GM23338 (cell line): ENCODE measurements around the gene CUTC. TPM values are rescaled to one million over a fixed set of nuclear protein-coding genes. Genes with fewer than 3 reads are reported as not detected.

Experiments used
- ATAC-seq: fragments of 200-7000 bp; cut with Tn5 transposase; 3 replicates; pipeline ENCODE4 v1.9.1; 2020
- DNase-seq: peaks from one replicate; pipeline ENCODE4 v3.0.0-alpha.2; 2015; ENCODE audit warnings: low spot score
- H2AFZ ChIP-seq: fragments of 200-600 bp; sonication (generic); 2 replicates; pipeline ENCODE4 v1.8.0; 2016; ENCODE audit warnings: antibody characterized with exemption, mild to moderate bottlenecking, moderate library complexity
- H3F3A ChIP-seq: fragments of 200-600 bp; sonication (generic); replicated peaks from 2 replicates; pipeline ENCODE4 v1.8.0; 2017; ENCODE audit warnings: antibody characterized with exemption, mixed run types, low read depth
- H3K27ac ChIP-seq: fragments of 200-600 bp; sonication (generic); 2 replicates; pipeline ENCODE4 v1.6.1; 2016; ENCODE audit warnings: low read depth
- H3K27me3 ChIP-seq: fragments of 200-600 bp; sonication (generic); 2 replicates; pipeline ENCODE4 v1.8.0; 2016; ENCODE audit warnings: mild to moderate bottlenecking, mixed run types, moderate library complexity; ENCODE audit not compliant: insufficient read depth
- H3K36me3 ChIP-seq: fragments of 200-600 bp; sonication (generic); 2 replicates; pipeline ENCODE4 v1.8.0; 2016; ENCODE audit warnings: mild to moderate bottlenecking; ENCODE audit not compliant: insufficient read depth
- H3K4me1 ChIP-seq: fragments of 200-600 bp; sonication (generic); 2 replicates; pipeline ENCODE4 v1.8.0; 2016; ENCODE audit warnings: mild to moderate bottlenecking, moderate library complexity; ENCODE audit not compliant: insufficient read depth
- H3K4me2 ChIP-seq: fragments of 200-600 bp; sonication (generic); 2 replicates; pipeline ENCODE4 v1.7.1; 2017; ENCODE audit warnings: mixed run types
- H3K4me3 ChIP-seq: fragments of 200-600 bp; sonication (generic); 2 replicates; pipeline ENCODE4 v1.6.1; 2016; ENCODE audit warnings: mixed run types
- H3K79me2 ChIP-seq: fragments of 200-600 bp; sonication (generic); replicated peaks from 2 replicates; pipeline ENCODE4 v1.8.0; 2017; ENCODE audit warnings: mild to moderate bottlenecking; ENCODE audit not compliant: insufficient read depth
- H3K9me2 ChIP-seq: fragments of 200-600 bp; sonication (generic); 2 replicates; pipeline ENCODE4 v1.8.0; 2017; ENCODE audit not compliant: insufficient read depth
- H4K20me1 ChIP-seq: fragments of 200-600 bp; sonication (generic); replicated peaks from 2 replicates; pipeline ENCODE4 v1.8.0; 2017; ENCODE audit warnings: mild to moderate bottlenecking; ENCODE audit not compliant: insufficient read depth
- H3K27ac Mint-ChIP-seq: 2 replicates; pipeline ENCODE4 v1.8.0; 2020; ENCODE audit warnings: inconsistent platforms, mild to moderate bottlenecking, moderate library complexity, mixed read lengths
- H3K27me3 Mint-ChIP-seq: 3 replicates; pipeline ENCODE4 v1.8.0; 2022; ENCODE audit warnings: low read depth, mild to moderate bottlenecking, moderate library complexity, mixed read lengths, inconsistent platforms; ENCODE audit not compliant: insufficient read depth, poor library complexity
- H3K36me3 Mint-ChIP-seq: 3 replicates; pipeline ENCODE4 v1.8.0; 2021; ENCODE audit warnings: low read depth, mild to moderate bottlenecking, inconsistent platforms, moderate library complexity, mixed read lengths
- H3K4me1 Mint-ChIP-seq: 3 replicates; pipeline ENCODE4 v1.8.0; 2020; ENCODE audit warnings: mild to moderate bottlenecking, inconsistent platforms, mixed read lengths
- H3K4me3 Mint-ChIP-seq: 3 replicates; pipeline ENCODE4 v1.8.0; 2021; ENCODE audit warnings: moderate library complexity, mild to moderate bottlenecking, inconsistent platforms, mixed read lengths
- H3K9me3 Mint-ChIP-seq: 3 replicates; pipeline ENCODE4 v1.8.0; 2020; ENCODE audit warnings: moderate library complexity, mild to moderate bottlenecking, inconsistent platforms, mixed read lengths
- CREB1 ChIP-seq: fragments of 250-450 bp; sonication (Bioruptor Pico); IDR thresholded peaks from 2 replicates; pipeline ENCODE4 v1.5.0; 2020; ENCODE audit warnings: low read depth, mild to moderate bottlenecking, moderate library complexity
- EZH2 ChIP-seq: fragments of 200-600 bp; sonication (generic); IDR thresholded peaks from one replicate; pipeline ENCODE4 v1.8.0; 2017; ENCODE audit warnings: antibody characterized with exemption, mild to moderate bottlenecking, low read depth; ENCODE audit not compliant: unreplicated experiment
- EZH2phosphoT487 ChIP-seq: fragments of 200-600 bp; sonication (generic); IDR thresholded peaks from one replicate; pipeline ENCODE4 v1.8.1; 2018; ENCODE audit warnings: antibody characterized with exemption; ENCODE audit not compliant: unreplicated experiment
- JUNB ChIP-seq: IDR thresholded peaks from one replicate; pipeline ENCODE4 v1.6.1; 2016; ENCODE audit warnings: antibody characterized with exemption; ENCODE audit not compliant: unreplicated experiment
- NANOG ChIP-seq: IDR thresholded peaks from 2 replicates; pipeline ENCODE4 v1.6.1; 2016; ENCODE audit warnings: antibody characterized with exemption, borderline replicate concordance
- POLR2AphosphoS5 ChIP-seq: IDR thresholded peaks from 2 replicates; pipeline ENCODE4 v1.6.1; 2016; ENCODE audit warnings: antibody characterized with exemption, low read depth
- STAT1 ChIP-seq: IDR thresholded peaks from one replicate; pipeline ENCODE4 v1.6.1; 2016; ENCODE audit warnings: antibody characterized with exemption; ENCODE audit not compliant: unreplicated experiment
- ZNF114 ChIP-seq: fragments of 250-450 bp; sonication (Bioruptor Pico); IDR thresholded peaks from 2 replicates; pipeline ENCODE4 v1.5.0; 2020; ENCODE audit warnings: mild to moderate bottlenecking, moderate library complexity
- ZNF331 ChIP-seq: fragments of 250-450 bp; sonication (Bioruptor Pico); IDR thresholded peaks from 2 replicates; pipeline ENCODE4 v1.5.0; 2020; ENCODE audit warnings: low read depth, mild to moderate bottlenecking, moderate library complexity
- polyA plus RNA-seq: library from polyadenylated mRNA; unstranded; fragments of >200 nt; fragmentation: Nextera tagmentation; extraction: Ambion mirVana; gene quantifications from 2 replicates; pipeline ENCODE4 v1.2.1, GENCODE V29; 2016
- total RNA-seq: library from RNA; depleted of rRNA; stranded (reverse); fragments of >200 nt; shearing (Covaris generic); gene quantifications from 2 replicates; pipeline ENCODE4 v1.2.3, GENCODE V29; 2014
- TF ChIP-seq, protein P1 (sequence below), 2 experiments: fragments of 200-600 bp in 1 of 2; sonication (generic) in 1 of 2; conservative IDR thresholded peaks; 2 replicates each; pipeline versions ENCODE4 v1.5.1 to v1.6.1; 2016 to 2017; ENCODE audit warnings: antibody characterized with exemption in 2 of 2, low read depth in 2 of 2, mild to moderate bottlenecking in 2 of 2, moderate library complexity in 1 of 2
- TF ChIP-seq, protein P2 (sequence below): IDR thresholded peaks from one replicate; pipeline ENCODE4 v1.6.1; 2018; ENCODE audit warnings: antibody characterized with exemption; ENCODE audit not compliant: unreplicated experiment

Gene CUTC
- total and polyA plus RNA-seq, 2 experiments from 2014 or later, result 20.2 to 30.4 TPM

DNA sequence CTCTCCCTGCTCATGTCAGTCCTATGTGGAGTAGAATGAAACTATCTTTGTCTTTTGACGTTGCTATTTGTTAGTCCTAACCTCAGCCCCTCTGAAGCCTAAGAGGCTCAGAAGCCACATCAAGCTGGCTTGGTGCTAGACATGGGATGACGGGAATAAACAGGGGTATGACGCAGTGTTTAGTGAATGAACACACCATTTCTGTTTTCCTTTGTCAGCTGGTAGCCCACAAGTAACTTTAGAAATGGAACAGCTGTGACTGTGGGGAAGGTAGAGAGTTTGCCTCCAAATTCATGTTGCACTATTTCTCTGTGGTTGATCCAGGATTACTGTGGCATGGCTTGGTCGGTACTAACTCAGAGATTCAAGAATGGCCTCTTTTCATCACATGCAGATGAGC, 31.4 kb upstream of the CUTC start:
- Histone ChIP-seq H4K20me1 (no peaks in the 10 kb centered on the region), H3K4me3 (no peak overlapping the region), H3K9me2 (no peaks in the 10 kb centered on the region), H3K4me1 (no peaks in the 10 kb centered on the region), H3K27me3 (no peaks in the 10 kb centered on the region), H3K27ac (no peak overlapping the region), H3K36me3 (peaks cover 15% of the 10 kb centered on the region; the same call in 1 of the 2 replicates), H2AFZ (no peak overlapping the region), H3K79me2 (no peaks in the 10 kb centered on the region), H3K4me2 (no peak overlapping the region), H3F3A (no peaks in the 10 kb centered on the region)
- Mint-ChIP-seq H3K36me3 (peaks cover 30% of the 10 kb centered on the region; the same call in 2 of the 3 replicates), H3K4me3 (no peak overlapping the region), H3K9me3 (no peaks in the 10 kb centered on the region), H3K27ac (no peak overlapping the region), H3K4me1 (no peaks in the 10 kb centered on the region), H3K27me3 (peaks cover 2% of the 10 kb centered on the region)
- no peak for ATAC-seq
- TF ChIP-seq EZH2 (no peak), STAT1 (no peak), JUNB (no peak)
- TF ChIP-seq, protein P1, sequence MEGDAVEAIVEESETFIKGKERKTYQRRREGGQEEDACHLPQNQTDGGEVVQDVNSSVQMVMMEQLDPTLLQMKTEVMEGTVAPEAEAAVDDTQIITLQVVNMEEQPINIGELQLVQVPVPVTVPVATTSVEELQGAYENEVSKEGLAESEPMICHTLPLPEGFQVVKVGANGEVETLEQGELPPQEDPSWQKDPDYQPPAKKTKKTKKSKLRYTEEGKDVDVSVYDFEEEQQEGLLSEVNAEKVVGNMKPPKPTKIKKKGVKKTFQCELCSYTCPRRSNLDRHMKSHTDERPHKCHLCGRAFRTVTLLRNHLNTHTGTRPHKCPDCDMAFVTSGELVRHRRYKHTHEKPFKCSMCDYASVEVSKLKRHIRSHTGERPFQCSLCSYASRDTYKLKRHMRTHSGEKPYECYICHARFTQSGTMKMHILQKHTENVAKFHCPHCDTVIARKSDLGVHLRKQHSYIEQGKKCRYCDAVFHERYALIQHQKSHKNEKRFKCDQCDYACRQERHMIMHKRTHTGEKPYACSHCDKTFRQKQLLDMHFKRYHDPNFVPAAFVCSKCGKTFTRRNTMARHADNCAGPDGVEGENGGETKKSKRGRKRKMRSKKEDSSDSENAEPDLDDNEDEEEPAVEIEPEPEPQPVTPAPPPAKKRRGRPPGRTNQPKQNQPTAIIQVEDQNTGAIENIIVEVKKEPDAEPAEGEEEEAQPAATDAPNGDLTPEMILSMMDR (conservative IDR thresholded peaks at IDR 0.05; ENCODE audit: low read depth in 2 of 2), result no peak
- TF ChIP-seq, protein P2, sequence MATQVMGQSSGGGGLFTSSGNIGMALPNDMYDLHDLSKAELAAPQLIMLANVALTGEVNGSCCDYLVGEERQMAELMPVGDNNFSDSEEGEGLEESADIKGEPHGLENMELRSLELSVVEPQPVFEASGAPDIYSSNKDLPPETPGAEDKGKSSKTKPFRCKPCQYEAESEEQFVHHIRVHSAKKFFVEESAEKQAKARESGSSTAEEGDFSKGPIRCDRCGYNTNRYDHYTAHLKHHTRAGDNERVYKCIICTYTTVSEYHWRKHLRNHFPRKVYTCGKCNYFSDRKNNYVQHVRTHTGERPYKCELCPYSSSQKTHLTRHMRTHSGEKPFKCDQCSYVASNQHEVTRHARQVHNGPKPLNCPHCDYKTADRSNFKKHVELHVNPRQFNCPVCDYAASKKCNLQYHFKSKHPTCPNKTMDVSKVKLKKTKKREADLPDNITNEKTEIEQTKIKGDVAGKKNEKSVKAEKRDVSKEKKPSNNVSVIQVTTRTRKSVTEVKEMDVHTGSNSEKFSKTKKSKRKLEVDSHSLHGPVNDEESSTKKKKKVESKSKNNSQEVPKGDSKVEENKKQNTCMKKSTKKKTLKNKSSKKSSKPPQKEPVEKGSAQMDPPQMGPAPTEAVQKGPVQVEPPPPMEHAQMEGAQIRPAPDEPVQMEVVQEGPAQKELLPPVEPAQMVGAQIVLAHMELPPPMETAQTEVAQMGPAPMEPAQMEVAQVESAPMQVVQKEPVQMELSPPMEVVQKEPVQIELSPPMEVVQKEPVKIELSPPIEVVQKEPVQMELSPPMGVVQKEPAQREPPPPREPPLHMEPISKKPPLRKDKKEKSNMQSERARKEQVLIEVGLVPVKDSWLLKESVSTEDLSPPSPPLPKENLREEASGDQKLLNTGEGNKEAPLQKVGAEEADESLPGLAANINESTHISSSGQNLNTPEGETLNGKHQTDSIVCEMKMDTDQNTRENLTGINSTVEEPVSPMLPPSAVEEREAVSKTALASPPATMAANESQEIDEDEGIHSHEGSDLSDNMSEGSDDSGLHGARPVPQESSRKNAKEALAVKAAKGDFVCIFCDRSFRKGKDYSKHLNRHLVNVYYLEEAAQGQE, result no peak
- DNase-seq, result no peak

DNA sequence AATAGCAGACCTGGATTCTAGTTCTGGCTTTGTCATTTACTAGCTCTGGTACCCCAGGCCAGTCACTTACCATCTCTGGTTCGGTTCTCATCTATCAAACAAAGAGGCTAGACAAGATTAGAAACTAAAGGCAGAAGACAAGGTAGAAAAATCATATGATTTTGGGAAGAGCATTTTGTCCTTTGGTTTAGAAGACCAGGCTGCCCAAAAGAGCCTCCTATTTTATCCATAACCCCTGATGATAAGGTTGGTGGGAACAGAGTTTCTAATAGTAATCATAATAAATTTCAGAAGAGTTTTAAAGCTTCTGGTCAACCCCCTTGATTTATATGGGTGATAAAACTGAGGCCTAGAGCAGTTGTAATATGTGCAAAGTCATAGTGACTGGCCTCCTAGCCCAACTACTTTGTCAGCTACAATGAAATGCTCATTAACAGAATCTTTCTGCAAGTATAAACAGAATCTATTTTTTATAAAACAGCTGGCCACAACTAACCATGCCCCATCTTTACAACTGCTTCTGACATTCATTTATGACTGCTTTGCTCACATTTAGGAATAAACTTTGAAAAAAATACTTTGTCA, 23.5 kb upstream of the CUTC start:
- H4K20me1 ChIP-seq, result no peaks in the 10 kb centered on the region; the same call in 1 of the 2 replicates
- H3F3A ChIP-seq, result no peaks in the 10 kb centered on the region
- TF ChIP-seq STAT1, result no peak
- TF ChIP-seq EZH2phosphoT487, result no peak
- no peak for TF ChIP-seq JUNB
- no peak for TF ChIP-seq EZH2
- TF ChIP-seq, protein P2, result no peak
- TF ChIP-seq ZNF114 (CRISPR knock-in tag), result no peak
- TF ChIP-seq POLR2AphosphoS5, result no peak
- TF ChIP-seq NANOG, result no peak
- TF ChIP-seq ZNF331 (CRISPR knock-in tag), result no peak
- no peak for TF ChIP-seq CREB1
- TF ChIP-seq, protein P1 (conservative IDR thresholded peaks at IDR 0.05; ENCODE audit: low read depth in 2 of 2), result no peak
- H3K4me2 ChIP-seq, result no peak overlapping the region
- H3K79me2 ChIP-seq, result no peaks in the 10 kb centered on the region
- Mint-ChIP-seq H3K36me3 (peaks cover 7% of the 10 kb centered on the region; the same call in 2 of the 3 replicates), H3K9me3 (no peaks in the 10 kb centered on the region), H3K4me1 (no peaks in the 10 kb centered on the region), H3K4me3 (no peak overlapping the region), H3K27ac (no peak overlapping the region), H3K27me3 (peaks cover 2% of the 10 kb centered on the region)
- no peak overlapping the region for H2AFZ ChIP-seq
- no peak overlapping the region for H3K4me3 ChIP-seq
- H3K9me2 ChIP-seq, result no peaks in the 10 kb centered on the region
- DNase-seq (no peak), ATAC-seq (no peak)
- no peak overlapping the region for H3K27ac ChIP-seq
- H3K27me3 ChIP-seq, result no peaks in the 10 kb centered on the region
- no peaks in the 10 kb centered on the region for H3K4me1 ChIP-seq
- H3K36me3 ChIP-seq, result no peaks in the 10 kb centered on the region; the same call in 1 of the 2 replicates
